Stimulated activated CD4-positive, alpha-beta T cell treated with anti-CD3 and anti-CD28 coated beads, Interleukin-2, amount 100 ng/mL, for 24 hours (primary cell): ENCODE measurements around the gene MYCN.
"Not testable (repeated sequence)": the region's sequence is repeated elsewhere in the genome, so short reads cannot be mapped to it uniquely, and the experiment has no call there.

ENCODE experiments used
- DNase-seq, 2 donors: peaks; one replicate each; pipeline ENCODE4 v3.0.0-alpha.2; 2020

Gene MYCN

DNA sequence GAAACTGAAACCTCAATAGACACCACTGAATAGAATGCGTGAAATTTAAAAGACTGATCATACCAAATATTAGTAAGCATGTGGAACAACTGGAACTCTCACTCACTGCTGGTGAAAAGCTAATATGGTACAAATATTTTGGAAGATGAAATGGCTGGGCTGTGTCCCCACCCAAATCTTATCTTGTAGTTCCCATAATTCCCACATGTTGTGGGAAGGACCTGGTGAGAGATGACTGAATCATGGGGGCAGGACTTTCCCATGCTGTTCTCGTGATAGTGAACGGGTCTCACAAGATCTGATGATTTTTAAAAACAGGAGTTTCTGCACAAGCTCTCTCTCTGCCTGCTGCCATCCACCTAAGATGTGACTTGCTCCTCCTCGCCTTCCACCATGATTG, 32.0 kb upstream of the MYCN start:
- no peak for DNase-seq

DNA sequence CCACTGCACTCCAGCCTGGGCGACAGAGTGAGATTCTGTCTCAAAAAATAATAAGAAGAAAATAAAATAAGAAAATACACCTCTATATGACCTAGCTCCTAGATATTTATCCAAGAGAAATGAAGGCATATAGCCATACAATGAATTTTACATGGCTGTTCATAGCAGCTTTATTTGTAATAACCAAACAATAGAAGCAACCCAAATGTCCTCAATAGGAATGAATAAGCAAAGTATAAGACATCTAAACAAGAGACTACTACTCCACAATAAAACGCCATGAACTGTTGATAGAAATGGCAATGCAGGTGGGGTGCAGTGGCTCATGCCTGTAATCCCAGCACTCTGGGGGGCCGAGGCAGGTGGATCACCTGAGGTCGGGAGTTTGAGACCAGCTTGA, 31.2 kb upstream of the MYCN start:
- no peak for DNase-seq

GRCh38 chr2:15909736-15910135, 30.6 kb upstream of the MYCN start:
- DNase-seq, result no peak

GRCh38 chr2:15911270-15911669, 29.1 kb upstream of the MYCN start:
- DNase-seq, result not testable (repeated sequence)

GRCh38 chr2:15911686-15912085, 28.7 kb upstream of the MYCN start:
- no peak for DNase-seq

DNA sequence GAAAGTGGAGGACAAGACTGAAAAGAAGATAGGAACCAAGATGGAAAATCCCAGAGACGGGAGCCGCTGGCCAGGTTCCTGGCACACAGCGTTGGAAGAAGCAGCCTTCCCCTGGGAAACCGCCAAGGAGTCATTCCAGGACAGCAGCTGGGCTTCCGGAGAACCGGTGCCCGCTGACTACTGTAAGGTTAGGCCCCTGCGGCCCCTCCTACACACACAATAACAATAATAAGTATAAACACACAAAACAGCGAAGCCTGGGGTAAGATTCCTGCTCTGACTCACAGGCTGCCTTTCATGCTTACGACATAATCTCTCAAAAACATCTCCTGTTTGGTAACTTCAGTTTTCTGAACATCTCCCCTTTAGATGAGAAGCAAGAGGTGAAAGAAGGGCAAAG, 28.1 kb upstream of the MYCN start:
- DNase-seq, result no peak

DNA sequence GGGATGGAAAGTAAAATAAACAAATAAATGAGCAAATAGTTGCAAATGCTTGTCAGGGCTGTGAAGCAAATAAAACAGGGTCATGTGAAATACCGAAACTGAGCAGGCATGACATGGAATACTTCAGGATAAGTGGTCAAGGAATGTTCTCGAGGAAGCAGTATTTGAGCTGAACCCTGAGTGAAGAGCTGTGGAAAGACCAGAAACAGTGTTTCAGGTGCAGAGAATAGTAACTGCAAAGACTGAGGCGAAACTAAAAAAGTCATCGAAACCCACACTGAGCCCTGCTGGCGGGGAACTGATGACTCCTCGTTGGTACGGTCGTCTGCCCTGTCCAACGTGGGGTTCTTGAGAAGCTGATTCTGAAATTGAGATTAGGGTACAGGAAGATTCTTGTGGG, 27.2 kb upstream of the MYCN start:
- no peak for DNase-seq

DNA sequence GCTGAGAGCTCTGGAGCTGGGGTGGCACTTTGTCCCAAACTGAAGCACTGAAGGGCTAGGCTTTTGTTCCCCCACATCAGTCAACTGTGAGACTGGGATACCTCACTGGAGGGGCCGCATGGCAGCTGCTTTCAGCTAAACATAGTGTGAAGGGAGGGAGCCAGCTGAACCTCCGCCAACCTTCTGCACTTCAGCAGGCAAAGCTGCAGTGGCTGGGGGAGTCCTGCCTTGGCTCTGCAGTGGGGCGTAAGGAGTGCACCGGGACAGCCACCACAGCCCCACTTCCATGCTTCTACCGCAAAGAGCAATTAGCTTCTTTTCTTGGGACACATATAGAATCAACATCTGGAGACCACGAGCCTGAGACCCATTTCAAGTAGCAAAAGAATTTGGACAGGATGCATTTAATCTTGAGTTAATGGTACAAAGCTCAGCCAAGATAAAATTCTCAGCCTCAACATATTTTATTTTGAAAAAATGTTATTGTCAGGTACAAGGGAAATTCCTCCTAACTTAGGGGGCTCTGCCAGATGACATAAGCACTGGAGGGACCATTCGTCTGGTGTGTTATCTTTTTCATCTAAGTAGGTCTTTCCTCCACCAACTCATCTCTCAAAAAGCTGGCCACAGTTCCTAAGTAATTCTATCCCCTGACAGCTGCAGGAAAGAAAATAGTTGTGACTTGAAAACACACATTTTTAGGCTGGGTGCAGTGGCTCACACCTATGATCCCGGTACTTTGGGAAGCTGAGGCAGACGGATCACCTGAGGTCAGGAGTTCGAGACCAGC, 25.6 kb upstream of the MYCN start:
- DNase-seq, result no peak

- not testable (repeated sequence) for DNase-seq
Measured at GRCh38 chr2:15915546-15915945, 24.8 kb upstream of the MYCN start.

DNA sequence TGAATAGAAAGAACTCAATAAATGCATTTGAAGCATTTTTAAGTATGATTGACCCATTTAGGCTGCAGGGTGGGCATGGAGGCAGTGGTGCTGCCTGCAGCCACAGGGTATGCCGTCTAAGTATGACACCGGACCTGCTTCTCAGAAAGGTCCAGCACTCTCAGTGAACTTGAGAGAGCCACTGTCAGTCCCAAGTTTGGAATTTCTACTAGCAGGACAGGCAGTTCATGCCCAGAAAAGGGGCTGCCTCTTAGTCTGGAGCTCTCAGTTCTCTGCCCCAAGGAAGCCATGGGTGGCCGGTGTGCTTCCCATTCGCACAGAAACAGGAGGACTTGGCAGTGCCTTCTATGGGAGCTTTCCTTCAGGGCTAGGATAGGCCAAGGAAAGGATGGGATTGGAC, 24.0 kb upstream of the MYCN start:
- no peak for DNase-seq

- no peak for DNase-seq
Measured at GRCh38 chr2:15918761-15919356, 21.5 kb upstream of the MYCN start.

- no peak for DNase-seq
Measured at GRCh38 chr2:15919716-15920434, 20.5 kb upstream of the MYCN start.

DNA sequence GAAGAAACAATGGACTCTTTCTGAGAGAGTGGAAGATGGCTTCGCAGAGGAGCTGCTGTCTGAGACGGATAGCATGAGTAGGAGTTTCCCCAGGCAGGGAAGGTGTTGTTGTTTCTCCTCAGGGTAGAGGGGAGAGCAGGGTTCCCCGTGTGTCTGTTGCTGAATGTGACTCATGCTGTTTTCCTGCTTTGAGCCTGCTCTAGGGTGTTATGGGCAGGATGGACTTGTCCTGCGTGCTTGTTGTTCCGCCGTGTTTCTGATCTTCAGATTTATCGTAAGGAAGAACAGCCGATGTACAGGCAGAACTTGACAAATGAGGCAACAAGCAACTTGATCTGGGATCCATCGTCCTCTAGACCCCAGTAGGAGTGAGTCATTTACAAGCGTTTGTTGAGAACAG, 19.7 kb upstream of the MYCN start:
- no peak for DNase-seq

- DNase-seq, result no peak
Measured at GRCh38 chr2:15923597-15923996, 16.8 kb upstream of the MYCN start.

- DNase-seq, result no peak
Measured at GRCh38 chr2:15925819-15926218, 14.5 kb upstream of the MYCN start.

DNA sequence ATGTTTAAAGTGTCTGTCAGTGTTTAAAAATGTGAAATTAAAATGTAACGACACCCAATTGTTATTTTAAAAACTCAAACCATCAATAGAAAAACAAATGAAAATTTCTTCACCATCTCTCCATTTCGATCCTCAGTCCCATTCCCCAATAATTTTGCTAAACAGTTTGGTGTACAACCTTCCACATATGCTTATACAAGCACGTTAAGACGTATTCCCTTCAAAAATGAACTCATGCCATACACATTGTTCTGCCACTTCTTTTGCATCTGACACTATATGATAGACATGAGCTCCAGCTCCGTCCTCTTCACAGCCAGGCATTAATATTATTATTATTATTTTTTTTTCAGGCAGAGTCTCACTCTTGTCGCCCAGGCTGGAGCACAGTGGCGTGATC, 14.1 kb upstream of the MYCN start:
- DNase-seq, result no peak

DNA sequence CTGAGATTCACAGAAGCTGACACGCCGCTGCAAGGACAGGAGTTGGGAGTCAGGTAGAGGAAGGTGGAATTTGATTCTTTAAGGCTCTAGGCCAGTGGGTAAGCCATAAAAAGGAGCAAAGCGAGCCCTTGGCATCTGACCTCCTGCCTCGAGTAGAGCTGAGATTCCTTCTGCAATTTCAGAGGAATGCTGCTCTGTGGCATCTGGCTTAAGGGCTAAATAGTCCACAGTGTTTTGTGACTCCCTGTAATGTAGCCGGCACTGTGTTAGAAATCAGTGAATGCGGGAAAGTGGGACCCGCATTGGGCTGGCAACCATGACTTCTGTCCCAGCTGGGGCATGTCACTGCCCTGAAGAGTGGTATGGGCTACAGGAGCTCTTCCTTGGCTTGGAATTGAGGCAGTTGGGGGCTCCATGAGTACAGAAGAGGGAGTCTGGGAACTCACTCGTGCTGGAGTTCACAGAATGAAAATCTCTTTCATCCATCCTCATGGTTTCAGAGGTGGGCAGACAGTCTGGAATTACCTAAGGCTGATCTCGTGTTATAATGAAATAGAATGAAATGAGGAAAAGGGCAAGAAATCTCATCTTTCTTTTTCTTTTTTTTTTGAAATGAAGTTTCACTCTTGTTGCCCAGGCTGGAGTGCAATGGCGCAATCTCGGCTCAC, 12.7 kb upstream of the MYCN start:
- no peak for DNase-seq

DNA sequence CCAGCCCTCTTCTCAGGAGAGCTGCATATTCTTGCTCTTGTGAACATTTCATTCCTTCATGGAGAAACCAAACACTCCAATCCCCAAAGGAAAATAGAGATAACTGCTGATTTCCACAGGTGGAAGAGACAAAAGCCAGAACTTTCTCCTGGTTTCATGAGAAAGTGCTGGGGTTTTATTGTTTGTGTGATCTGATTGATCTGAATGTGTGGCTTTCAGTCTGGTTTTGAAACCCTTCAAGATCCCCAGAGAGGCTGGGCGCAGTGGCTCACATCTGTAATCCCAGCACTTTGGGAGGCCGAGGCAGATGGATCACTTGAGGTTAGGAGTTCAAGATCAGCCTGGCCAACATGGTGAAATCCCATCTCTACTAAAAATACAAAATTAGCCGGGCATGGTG, 11.3 kb upstream of the MYCN start:
- DNase-seq, result not testable (repeated sequence)

- no peak for DNase-seq
Measured at GRCh38 chr2:15929861-15930260, 10.5 kb upstream of the MYCN start.

- no peak for DNase-seq
Measured at GRCh38 chr2:15930589-15931318, 9.6 kb upstream of the MYCN start.

GRCh38 chr2:15931319-15931890, 8.9 kb upstream of the MYCN start:
- no peak for DNase-seq

DNA sequence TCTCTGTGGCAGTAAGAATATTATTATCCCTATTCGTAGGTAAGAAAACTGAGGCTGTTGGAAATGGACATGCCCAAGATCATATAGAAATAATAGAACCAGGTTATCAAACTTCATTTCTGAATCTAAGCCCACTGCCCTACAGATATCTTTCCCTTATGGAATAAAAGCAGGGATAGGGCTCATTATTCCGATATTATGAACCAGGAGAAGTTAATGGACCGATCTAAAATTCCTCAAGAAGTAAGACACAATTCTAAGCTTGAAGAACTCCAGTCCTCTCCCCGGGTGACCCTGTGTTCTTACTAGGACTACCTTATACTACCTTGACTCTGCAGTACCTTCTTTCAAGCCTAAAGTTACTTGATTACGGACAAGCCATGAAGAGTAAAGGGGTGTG, 8.4 kb upstream of the MYCN start:
- no peak for DNase-seq
